ENCODE data around the gene MYORG.

Gene MYORG

DNA sequence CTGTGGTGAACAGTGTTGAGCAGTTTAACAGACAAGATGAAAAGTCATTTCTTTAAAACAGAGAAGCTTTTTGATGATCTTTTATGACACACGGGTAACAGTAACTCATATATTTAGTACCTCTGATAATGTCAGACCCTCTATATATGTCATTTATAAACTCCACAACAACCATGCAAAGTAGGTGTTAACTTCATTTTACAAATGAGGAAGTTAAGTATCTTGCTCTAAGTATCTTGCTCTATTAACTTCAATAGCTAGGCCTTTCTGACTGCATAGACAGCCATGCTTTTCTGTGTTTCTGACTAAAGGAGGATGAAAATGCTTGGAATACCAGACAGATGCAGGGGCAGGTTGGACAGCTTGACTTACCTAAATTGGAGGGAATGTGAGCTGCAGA, 45.5 kb downstream of the MYORG start:
- DNase-seq = no peak

DNA sequence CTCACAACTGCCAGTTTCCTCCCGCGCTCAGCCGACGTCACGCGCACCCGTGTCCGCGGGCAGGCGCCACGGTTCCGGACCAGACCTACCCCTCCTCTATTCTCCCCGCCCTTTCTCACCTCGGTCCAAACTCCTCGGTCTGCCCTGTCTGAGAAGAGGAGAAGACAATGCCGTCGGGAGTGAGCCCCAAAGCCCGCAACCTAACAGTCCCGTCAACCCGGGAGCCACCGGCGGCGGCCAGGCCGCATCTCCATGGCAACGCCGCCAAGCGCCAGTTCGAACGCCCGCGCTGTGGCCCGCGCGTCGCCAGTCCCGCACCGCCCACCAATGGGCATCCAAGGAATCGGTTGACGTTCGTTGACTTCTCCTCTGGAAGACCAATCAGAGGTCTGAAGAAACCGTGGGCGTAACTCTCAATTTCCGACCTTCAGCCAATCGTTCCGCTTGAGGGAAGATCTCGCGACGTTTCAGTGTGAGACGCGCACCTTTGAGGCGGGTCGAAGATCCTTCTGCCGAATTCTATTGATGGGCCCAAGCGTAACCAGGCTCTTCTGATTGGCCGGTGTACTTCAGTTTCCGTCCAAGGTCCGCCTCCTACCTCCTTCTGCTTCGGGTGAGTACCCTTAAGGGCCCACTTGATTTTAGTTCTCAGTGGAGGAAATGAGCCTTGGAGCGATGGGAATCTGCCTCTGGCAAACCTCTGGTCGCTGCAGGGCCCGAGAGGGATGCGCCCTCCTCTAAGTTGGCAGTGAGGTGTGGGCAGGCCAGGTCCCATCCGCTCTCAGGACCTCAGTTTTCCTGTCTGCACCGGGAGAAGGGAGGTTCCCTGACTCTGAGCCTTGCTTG, 47.5 kb downstream of the MYORG start, which contains the start of the genes KIF24 and NUDT2:
KIF24 (minus strand) TSS at position 282 of the 846 bp plus-strand sequence. CDS start 17,922 bp downstream, outside the sequence.
NUDT2 (plus strand) TSS at position 583 of the 846 bp plus-strand sequence. CDS start 9,471 bp downstream, outside the sequence.
- DNase-seq = peak; percentile 100

DNA sequence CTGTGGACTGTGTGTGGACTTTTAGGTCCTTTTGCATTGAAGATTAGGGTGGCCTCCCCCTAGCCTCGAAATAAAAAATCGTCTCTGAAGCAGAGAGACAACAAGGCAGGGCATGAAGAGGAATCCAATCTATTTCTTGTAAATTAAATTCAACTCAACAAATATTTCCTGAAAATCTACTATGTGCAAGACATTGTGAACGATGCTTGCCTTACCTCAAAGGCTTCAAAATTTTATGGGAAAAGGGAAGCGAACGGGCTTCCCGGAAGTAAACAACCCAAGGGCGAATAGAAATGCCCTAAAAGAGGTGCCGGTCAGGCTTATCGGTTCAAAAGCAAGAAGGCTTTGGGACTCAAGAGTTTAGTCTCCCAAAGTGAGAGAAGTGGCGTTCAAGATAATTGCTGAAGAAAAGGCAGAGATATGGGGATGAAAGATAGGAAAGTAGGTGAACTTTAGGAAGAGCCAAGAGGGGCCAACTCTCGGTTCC, 48.2 kb downstream of the MYORG start:
- peak; percentile 67 for DNase-seq

DNA sequence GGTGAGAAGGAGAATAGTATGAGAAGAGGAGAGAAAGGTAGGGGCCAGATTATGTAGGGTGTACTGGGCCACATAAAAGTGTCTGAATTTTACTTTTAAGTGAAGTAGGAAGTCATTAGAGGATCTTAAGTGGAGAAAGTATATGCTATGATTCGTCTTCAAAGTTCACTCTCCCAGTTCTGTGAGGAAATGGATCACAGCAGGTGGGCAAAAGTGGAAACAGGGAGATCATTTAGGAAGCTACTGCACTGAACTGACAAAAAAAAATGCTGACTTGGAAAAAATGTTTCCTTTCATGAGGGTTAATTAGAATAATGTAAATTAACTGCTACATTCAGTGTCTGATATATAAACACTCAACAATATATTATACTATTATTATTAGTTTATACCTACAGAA, 50.0 kb downstream of the MYORG start:
- no peak for DNase-seq

DNA sequence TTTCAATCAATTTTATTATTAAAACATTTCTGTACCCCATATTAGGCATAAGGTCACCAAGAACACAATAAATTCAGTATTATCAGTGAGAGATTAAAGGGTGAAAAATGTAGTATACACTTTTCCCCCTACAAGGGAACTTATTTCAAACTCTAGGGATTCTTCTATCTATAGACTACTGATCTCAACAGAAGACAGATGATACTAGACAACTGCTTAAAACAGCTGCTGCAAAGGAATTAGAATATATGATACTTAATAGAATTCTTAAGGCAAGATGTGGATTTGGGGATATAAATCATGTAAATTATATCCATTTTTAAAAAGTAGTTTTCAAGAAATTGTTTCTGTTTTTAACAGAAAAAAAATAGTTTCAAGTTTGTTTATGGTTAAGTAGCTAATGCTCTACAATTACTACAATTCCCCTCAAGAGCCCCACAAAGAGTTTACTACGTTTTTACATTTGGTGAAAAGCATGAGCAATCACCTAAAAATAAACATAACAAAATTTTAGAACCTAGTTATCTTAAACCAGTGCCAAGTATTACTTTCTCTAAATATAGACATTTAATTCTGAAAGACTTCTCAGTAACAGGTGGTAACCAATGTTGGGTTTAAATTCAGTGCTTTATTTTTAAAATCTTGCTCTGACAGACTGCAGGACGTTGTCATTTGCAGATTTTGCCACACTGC, 53.7 kb downstream of the MYORG start:
- DNase-seq = no peak

DNA sequence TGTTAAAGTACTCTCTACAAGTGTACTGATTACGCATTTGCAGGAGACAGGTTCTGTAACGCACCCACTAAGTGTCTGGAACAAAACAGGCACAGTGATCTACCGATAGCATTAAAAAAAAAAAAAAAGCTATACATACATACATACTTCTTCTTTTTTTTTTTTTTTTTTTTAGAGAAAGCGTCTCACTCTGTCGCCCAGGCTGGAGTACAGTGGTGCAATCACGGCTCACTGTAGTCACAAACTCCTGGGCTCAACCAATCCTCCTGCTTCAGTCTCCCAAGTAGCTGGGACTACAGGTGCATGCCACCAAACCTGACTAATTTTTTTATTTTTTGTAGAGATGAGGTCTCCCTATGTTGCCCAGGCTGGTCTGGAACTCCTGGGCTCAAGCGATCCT, 55.2 kb downstream of the MYORG start:
- DNase-seq = no peak

DNA sequence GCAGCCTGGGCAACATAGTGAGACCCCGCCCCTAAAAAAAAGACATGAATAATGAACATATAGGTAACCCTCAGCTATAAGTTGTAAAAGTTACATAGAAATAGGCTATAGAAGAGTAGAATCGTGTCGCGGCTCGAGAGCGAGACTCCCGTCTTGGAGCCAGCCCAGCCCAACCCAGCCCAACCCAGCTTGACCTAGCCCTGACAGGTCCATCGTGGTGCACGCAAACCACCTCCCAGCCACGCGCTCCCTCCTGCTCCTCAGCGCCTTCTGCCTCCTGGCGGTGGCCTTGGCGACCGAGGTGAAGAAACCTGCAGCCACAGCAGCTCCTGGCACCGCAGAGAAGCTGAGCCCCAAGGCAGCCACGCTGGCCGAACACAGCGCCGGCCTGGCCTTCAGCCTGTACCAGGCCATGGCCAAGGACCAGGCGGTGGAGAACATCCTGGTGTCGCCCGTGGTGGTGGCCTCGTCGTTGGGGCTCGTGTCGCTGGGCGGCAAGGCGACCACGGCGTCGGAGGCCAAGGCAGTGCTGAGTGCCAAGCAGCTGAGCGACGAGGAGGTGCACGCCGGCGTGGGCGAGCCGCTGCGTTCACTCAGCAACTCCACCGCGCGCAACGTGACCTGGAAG, 58.4 kb downstream of the MYORG start:
- no peak for DNase-seq

DNA sequence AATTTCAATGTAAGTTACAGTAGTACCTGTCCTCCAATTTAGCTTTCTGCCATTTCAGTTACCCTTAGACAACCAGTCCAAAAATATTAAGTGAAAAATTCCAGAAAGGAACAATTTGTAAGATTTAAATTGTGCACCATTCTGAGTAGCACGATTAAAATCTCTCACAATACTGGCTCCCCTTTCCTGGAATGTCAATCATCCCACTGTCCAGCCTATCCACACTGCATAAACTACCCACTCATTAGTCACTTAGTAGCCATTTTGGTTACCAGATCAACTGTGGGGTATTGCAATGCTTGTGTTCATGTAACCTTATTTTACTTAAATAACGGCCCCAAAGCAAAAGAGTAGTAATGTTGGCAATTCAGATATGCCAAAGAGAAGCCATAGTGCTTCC, 59.3 kb downstream of the MYORG start:
- DNase-seq = no peak

Measured in NCI-H1694 treated with DMSO at 0.1 percent for 48 hours (cell line).